ENCODE results near the gene ADIPOR1.

DNA sequence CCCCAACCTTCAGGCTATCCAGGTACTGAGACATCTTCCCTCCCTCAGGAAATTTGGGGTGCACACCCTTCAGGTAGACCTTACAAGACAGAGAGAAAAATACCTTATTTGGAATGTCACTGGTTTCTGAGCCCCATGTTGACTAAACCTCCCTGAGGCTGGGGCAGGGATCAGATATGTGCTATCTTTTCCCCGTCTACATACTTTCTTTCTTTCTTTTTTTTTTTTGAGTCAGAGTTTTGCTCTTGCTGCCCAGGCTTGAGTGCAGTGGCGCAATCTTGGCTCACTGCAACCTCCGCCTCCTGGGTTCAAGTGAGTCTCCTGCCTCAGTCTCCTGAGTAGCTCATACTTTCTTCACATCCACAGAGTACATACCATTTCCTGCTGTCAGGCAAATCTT, 7.3 kb upstream of the ADIPOR1 start:
- no peak for TF ChIP-seq POLR2A (IDR thresholded peaks at IDR 0.05)
- TF ChIP-seq, protein P1, sequence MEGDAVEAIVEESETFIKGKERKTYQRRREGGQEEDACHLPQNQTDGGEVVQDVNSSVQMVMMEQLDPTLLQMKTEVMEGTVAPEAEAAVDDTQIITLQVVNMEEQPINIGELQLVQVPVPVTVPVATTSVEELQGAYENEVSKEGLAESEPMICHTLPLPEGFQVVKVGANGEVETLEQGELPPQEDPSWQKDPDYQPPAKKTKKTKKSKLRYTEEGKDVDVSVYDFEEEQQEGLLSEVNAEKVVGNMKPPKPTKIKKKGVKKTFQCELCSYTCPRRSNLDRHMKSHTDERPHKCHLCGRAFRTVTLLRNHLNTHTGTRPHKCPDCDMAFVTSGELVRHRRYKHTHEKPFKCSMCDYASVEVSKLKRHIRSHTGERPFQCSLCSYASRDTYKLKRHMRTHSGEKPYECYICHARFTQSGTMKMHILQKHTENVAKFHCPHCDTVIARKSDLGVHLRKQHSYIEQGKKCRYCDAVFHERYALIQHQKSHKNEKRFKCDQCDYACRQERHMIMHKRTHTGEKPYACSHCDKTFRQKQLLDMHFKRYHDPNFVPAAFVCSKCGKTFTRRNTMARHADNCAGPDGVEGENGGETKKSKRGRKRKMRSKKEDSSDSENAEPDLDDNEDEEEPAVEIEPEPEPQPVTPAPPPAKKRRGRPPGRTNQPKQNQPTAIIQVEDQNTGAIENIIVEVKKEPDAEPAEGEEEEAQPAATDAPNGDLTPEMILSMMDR (IDR thresholded peaks at IDR 0.05 in 8 of 11, conservative IDR thresholded peaks at IDR 0.05 in 3 of 11) = no peak
- TF ChIP-seq POLR2AphosphoS5 (IDR thresholded peaks at IDR 0.05) = no peak

Measured in spleen (tissue), 7 donors.